ENCODE data around the gene PREX1. TPM values are rescaled to one million over a fixed set of nuclear protein-coding genes. Genes with fewer than 3 reads are reported as not detected.

Gene PREX1
- total and polyA plus RNA-seq, 8 donors, result 1.5 to 13.2 (median 6.3) TPM

DNA sequence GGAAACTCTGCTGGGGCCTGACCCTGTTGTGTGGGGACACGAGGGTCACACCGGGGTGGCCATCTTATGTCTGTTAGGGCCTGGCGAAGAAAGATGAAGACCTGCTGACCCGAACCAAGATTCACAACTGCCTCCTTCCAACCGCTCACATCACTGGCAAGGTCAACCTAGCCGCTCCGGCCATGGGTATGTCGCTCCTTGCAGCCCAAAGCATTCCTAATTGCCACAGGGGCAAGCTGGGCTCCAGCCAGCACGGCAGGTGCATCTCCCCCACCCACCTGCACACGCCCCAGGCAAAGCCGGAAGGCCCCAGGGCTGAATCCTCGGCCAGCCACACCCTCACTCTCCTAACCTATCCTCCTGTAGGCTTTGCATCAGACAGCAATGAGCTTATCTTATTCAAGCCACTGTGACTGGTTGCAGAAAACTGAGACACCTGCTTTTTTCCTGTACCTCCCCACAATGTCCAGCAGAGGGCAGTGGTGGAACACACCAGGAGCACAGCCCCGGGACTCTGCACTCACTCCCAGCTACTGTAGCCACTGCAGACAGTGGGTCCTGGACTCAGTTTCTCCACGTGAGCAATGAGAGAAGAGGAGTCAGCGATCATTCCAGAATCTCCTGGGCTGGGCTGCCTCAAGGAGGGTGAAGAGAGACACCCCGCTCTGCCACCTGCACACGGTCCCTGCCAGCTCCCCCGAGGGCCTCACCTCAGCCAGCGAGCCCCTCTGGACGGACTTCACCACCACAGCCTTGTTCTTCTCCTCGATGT is 170.2 kb downstream of the PREX1 start:
- WGBS, 2 donors, result 51% methylated on average over 20 to 21 of the region's 21 CpGs
- DNase-seq (peak in 4 of 6 donors; percentile 51 to 78 (median 65)), ATAC-seq (peak; percentile 73 to 94 (median 90)), FAIRE-seq (no peak)
- no peak overlapping the region for H3K27ac ChIP-seq
- H3K27me3 ChIP-seq, result no peaks in the 10 kb centered on the region
- H3K4me3 ChIP-seq, result no peak overlapping the region
- no peaks in the 10 kb centered on the region for H3K4me1 ChIP-seq
- intact Hi-C loops (cut with DNase I), result loop anchor here in 1 of 3 donors (2.0 kb wide), 1 partner anchor 245 kb away; no protein-coding TSS in a partner anchor
- H3K9me3 ChIP-seq, result no peaks in the 10 kb centered on the region
- H3K36me3 ChIP-seq, result no peaks in the 10 kb centered on the region
- TF ChIP-seq, protein P1, sequence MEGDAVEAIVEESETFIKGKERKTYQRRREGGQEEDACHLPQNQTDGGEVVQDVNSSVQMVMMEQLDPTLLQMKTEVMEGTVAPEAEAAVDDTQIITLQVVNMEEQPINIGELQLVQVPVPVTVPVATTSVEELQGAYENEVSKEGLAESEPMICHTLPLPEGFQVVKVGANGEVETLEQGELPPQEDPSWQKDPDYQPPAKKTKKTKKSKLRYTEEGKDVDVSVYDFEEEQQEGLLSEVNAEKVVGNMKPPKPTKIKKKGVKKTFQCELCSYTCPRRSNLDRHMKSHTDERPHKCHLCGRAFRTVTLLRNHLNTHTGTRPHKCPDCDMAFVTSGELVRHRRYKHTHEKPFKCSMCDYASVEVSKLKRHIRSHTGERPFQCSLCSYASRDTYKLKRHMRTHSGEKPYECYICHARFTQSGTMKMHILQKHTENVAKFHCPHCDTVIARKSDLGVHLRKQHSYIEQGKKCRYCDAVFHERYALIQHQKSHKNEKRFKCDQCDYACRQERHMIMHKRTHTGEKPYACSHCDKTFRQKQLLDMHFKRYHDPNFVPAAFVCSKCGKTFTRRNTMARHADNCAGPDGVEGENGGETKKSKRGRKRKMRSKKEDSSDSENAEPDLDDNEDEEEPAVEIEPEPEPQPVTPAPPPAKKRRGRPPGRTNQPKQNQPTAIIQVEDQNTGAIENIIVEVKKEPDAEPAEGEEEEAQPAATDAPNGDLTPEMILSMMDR (IDR thresholded peaks at IDR 0.05), result peak; percentile 75 to 92 (median 88)

GRCh38 chr20:48656661-48657211 is 171.1 kb downstream of the PREX1 start:
- 48 to 74% methylated on average over 15 of the region's 15 CpGs for WGBS, 2 donors
- ATAC-seq, result peak in 1 of 4 donors; percentile 31

GRCh38 chr20:48656137-48656536 is 171.7 kb downstream of the PREX1 start:
- no peaks in the 10 kb centered on the region for H3K4me1 ChIP-seq
- TF ChIP-seq, protein P1 (IDR thresholded peaks at IDR 0.05), result no peak
- WGBS, 2 donors, result 63 to 77% methylated on average over 8 of the region's 8 CpGs
- intact Hi-C loops (cut with DNase I), result no loop called here
- FAIRE-seq, result no peak
- no peak overlapping the region for H3K27ac ChIP-seq
- no peak overlapping the region for H3K4me3 ChIP-seq
- ATAC-seq, result no peak
- H3K27me3 ChIP-seq, result no peaks in the 10 kb centered on the region
- peak in 1 of 6 donors; percentile 41 for DNase-seq
- no peaks in the 10 kb centered on the region for H3K36me3 ChIP-seq
- no peaks in the 10 kb centered on the region for H3K9me3 ChIP-seq

More at GRCh38 chr20:48656661-48657211, 171.1 kb downstream of the PREX1 start:
- DNase-seq (peak in 2 of 6 donors; percentile 38 to 74), FAIRE-seq (no peak)
- intact Hi-C loops (cut with DNase I), result no loop called here
- Histone ChIP-seq H3K9me3 (no peaks in the 10 kb centered on the region), H3K27ac (no peak overlapping the region), H3K4me1 (no peaks in the 10 kb centered on the region), H3K36me3 (no peaks in the 10 kb centered on the region), H3K27me3 (no peaks in the 10 kb centered on the region), H3K4me3 (no peak overlapping the region)
- TF ChIP-seq, protein P1 (IDR thresholded peaks at IDR 0.05), result no peak

GRCh38 chr20:48653706-48654051 is 174.1 kb downstream of the PREX1 start:
- no peak overlapping the region for H3K4me3 ChIP-seq
- H3K36me3 ChIP-seq, result no peaks in the 10 kb centered on the region
- 86 to 93% methylated on average over 10 of the region's 10 CpGs for WGBS, 2 donors
- FAIRE-seq (no peak), ATAC-seq (no peak), DNase-seq (peak in 1 of 6 donors; percentile 21)
- no peaks in the 10 kb centered on the region for H3K27me3 ChIP-seq
- TF ChIP-seq, protein P1 (IDR thresholded peaks at IDR 0.05), result no peak
- no peaks in the 10 kb centered on the region for H3K9me3 ChIP-seq
- H3K4me1 ChIP-seq, result no peaks in the 10 kb centered on the region
- no peak overlapping the region for H3K27ac ChIP-seq
- intact Hi-C loops (cut with DNase I), result loop anchor here in 2 of 3 donors (2.0 to 5.0 kb wide), 2 partner anchors 253 to 254 kb away; no protein-coding TSS in a partner anchor
